CD8-positive, alpha-beta memory T cell (primary cell): Measurements from ENCODE around the gene DHTKD1. TPM values are rescaled to one million over a fixed set of nuclear protein-coding genes. Genes with fewer than 3 reads are reported as not detected.

Source experiments
- CTCF ChIA-PET: fragments of 350-600 bp; sonication (Branson Sonifier 250); formaldehyde crosslinking; loops from one replicate; lab custom pipeline; 2021; ENCODE audit warnings: antibody characterized with exemption; lab: Charles Lee
- POLR2A ChIA-PET: fragments of 350-600 bp; sonication (Branson Sonifier 250); formaldehyde crosslinking; loops from one replicate; lab custom pipeline; 2021; ENCODE audit warnings: antibody characterized with exemption; lab: Charles Lee
- DNase-seq, 5 donors: peaks; one replicate each; pipeline versions ENCODE4 v3.0.0 to v3.0.0-alpha.2; 2020 to 2022; ENCODE audit warnings: mixed read lengths in 1 of 5
- H3K27ac ChIP-seq: one replicate; pipeline ENCODE4 v1.7.0; 2013; ENCODE audit warnings: low read depth, mild to moderate bottlenecking, low read length, moderate library complexity
- H3K27me3 ChIP-seq: 2 replicates; pipeline ENCODE4 v1.7.0; 2013; ENCODE audit warnings: low read length, mild to moderate bottlenecking; ENCODE audit not compliant: insufficient read depth, poor library complexity, severe bottlenecking
- H3K36me3 ChIP-seq: 2 replicates; pipeline ENCODE4 v1.7.0; 2013; ENCODE audit warnings: mild to moderate bottlenecking, low read length, moderate library complexity; ENCODE audit not compliant: insufficient read depth
- H3K4me1 ChIP-seq: 2 replicates; pipeline ENCODE4 v1.7.0; 2013; ENCODE audit warnings: mild to moderate bottlenecking, low read length, moderate library complexity; ENCODE audit not compliant: insufficient read depth
- H3K4me3 ChIP-seq: 2 replicates; pipeline ENCODE4 v1.7.0; 2013; ENCODE audit warnings: mild to moderate bottlenecking, low read length
- H3K9me3 ChIP-seq: 2 replicates; pipeline ENCODE4 v1.7.0; 2013; ENCODE audit warnings: mild to moderate bottlenecking, low read length
- H3K27ac Mint-ChIP-seq, 8 donors: one replicate each; pipeline ENCODE4 v1.8.0; 2020 to 2021; ENCODE audit warnings: mixed read lengths in 8 of 8, mild to moderate bottlenecking in 6 of 8, inconsistent platforms in 3 of 8, moderate library complexity in 3 of 8
- H3K27me3 Mint-ChIP-seq, 2 donors: one replicate each; pipeline ENCODE4 v1.8.0; 2020 to 2021; ENCODE audit warnings: mixed read lengths in 2 of 2, mild to moderate bottlenecking in 1 of 2, moderate library complexity in 1 of 2
- H3K36me3 Mint-ChIP-seq, 3 donors: one replicate each; pipeline ENCODE4 v1.8.0; 2020 to 2021; ENCODE audit warnings: mixed read lengths in 3 of 3, inconsistent platforms in 1 of 3, mild to moderate bottlenecking in 1 of 3
- H3K4me1 Mint-ChIP-seq, 3 donors: one replicate each; pipeline ENCODE4 v1.8.0; 2020 to 2021; ENCODE audit warnings: mixed read lengths in 3 of 3, inconsistent platforms in 1 of 3, mild to moderate bottlenecking in 1 of 3
- H3K4me3 Mint-ChIP-seq, 7 donors: one replicate each; pipeline ENCODE4 v1.8.0; 2020 to 2021; ENCODE audit warnings: mixed read lengths in 7 of 7, mild to moderate bottlenecking in 6 of 7, moderate library complexity in 4 of 7, inconsistent platforms in 2 of 7
- H3K9me3 Mint-ChIP-seq, 5 donors: one replicate each; pipeline ENCODE4 v1.8.0; 2020 to 2022; ENCODE audit warnings: mixed read lengths in 5 of 5, mild to moderate bottlenecking in 3 of 5, moderate library complexity in 2 of 5, inconsistent platforms in 1 of 5
- polyA plus RNA-seq: library from polyadenylated mRNA; unstranded; fragments of 300-500 nt; fragmentation: Illumina TruSeq; gene quantifications from one replicate; pipeline ENCODE4 v1.2.3, GENCODE V29; 2021
- total RNA-seq, 2 experiments: library from RNA; stranded (reverse); gene quantifications; one replicate each; pipeline ENCODE4 v1.2.3, GENCODE V29; 2021

DHTKD1 gene
- total and polyA plus RNA-seq, 3 experiments from 2014 or later, result 9.2 to 13.9 (median 11.1) TPM

GRCh38 chr10:12097791-12098190 is 29.0 kb downstream of the DHTKD1 start:
- Mint-ChIP-seq H3K27ac (no peak overlapping the region), H3K36me3 (peaks cover 16 to 67% (median 22%) of the 10 kb centered on the region in 3 donors), H3K4me1 (no peaks in the 10 kb centered on the region), H3K27me3 (no peaks in the 10 kb centered on the region), H3K9me3 (no peaks in the 10 kb centered on the region), H3K4me3 (no peak overlapping the region)
- Histone ChIP-seq H3K27me3 (no peaks in the 10 kb centered on the region), H3K36me3 (peaks cover 11% of the 10 kb centered on the region), H3K4me3 (no peak overlapping the region), H3K27ac (no peak overlapping the region), H3K4me1 (no peaks in the 10 kb centered on the region), H3K9me3 (no peaks in the 10 kb centered on the region)
- DNase-seq, result no peak
- ChIA-PET POLR2A (no interaction called here), CTCF (interaction anchor here (0.6 kb wide), 1 partner anchor 476 kb away, joined by 4 read pairs; no protein-coding TSS in a partner anchor)

DNA sequence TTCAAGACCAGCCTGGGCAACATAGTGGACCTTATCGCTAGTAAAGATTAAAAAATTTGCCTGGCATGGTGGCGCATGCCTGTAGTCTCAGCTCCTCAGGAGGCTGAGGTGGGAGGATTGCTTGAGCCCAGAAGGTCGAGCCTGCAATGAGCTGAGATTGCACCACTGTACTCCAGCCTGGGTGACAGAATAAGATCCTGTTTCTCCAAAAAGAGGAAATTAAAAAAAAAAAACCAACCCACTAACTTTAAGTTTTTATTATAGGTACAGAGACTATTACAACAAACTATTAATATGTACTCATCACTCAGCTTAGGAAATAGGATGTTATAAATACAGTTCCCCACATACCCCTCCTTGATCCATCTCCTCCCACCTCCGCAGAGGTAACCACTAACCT is 30.2 kb downstream of the DHTKD1 start:
- no peaks in the 10 kb centered on the region for H3K27me3 Mint-ChIP-seq
- POLR2A ChIA-PET, result no interaction called here
- CTCF ChIA-PET, result no interaction called here
- H3K27ac Mint-ChIP-seq, result no peak overlapping the region
- no peak overlapping the region for H3K4me3 Mint-ChIP-seq
- Histone ChIP-seq H3K4me3 (no peak overlapping the region), H3K9me3 (no peaks in the 10 kb centered on the region), H3K4me1 (no peaks in the 10 kb centered on the region), H3K27me3 (no peaks in the 10 kb centered on the region), H3K27ac (no peak overlapping the region), H3K36me3 (peaks cover 11% of the 10 kb centered on the region)
- peaks cover 23 to 64% (median 25%) of the 10 kb centered on the region in 3 donors for H3K36me3 Mint-ChIP-seq
- no peaks in the 10 kb centered on the region for H3K4me1 Mint-ChIP-seq
- DNase-seq, result no peak
- H3K9me3 Mint-ChIP-seq, result no peaks in the 10 kb centered on the region

GRCh38 chr10:12103802-12104201 is 35.0 kb downstream of the DHTKD1 start:
- no peak overlapping the region for H3K4me3 ChIP-seq
- peaks cover 17% of the 10 kb centered on the region for H3K36me3 ChIP-seq
- H3K4me1 ChIP-seq, result no peaks in the 10 kb centered on the region
- Mint-ChIP-seq H3K36me3 (peaks cover 18 to 78% (median 31%) of the 10 kb centered on the region in 3 donors), H3K9me3 (no peaks in the 10 kb centered on the region), H3K4me1 (no peaks in the 10 kb centered on the region), H3K27ac (peak overlapping the region in 2 of 8 donors; percentile 66 to 70), H3K4me3 (no peak overlapping the region), H3K27me3 (no peaks in the 10 kb centered on the region)
- H3K27me3 ChIP-seq, result no peaks in the 10 kb centered on the region
- DNase-seq, result no peak
- ChIA-PET POLR2A (no interaction called here), CTCF (no interaction called here)
- H3K9me3 ChIP-seq, result no peaks in the 10 kb centered on the region
- no peak overlapping the region for H3K27ac ChIP-seq

DNA sequence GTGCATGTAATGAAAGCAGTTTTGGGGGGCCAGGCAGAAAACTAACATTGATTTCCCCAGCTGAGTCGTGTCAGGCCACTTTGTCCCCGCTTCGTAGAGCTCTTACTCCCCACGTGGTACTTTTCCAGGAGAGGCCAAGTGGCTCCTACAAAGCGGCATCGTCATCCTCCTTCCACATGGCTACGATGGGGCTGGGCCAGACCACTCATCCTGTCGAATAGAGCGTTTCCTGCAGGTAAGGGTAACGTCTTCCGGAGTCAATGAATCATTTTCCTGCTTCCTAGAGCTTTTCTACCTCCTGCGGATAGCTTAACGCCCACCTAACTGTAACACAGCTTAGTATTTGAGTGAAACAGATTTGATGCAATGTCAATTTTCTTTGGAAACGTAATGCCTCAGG is 39.0 kb downstream of the DHTKD1 start:
- peaks cover 3 to 7% (median 3%) of the 10 kb centered on the region in 3 donors for H3K4me1 Mint-ChIP-seq
- CTCF ChIA-PET, result no interaction called here
- H3K9me3 Mint-ChIP-seq, result no peaks in the 10 kb centered on the region
- Histone ChIP-seq H3K9me3 (no peaks in the 10 kb centered on the region), H3K27me3 (no peaks in the 10 kb centered on the region), H3K36me3 (peaks cover 10% of the 10 kb centered on the region), H3K27ac (no peak overlapping the region), H3K4me1 (no peaks in the 10 kb centered on the region), H3K4me3 (no peak overlapping the region)
- H3K27ac Mint-ChIP-seq, result no peak overlapping the region
- no peak overlapping the region for H3K4me3 Mint-ChIP-seq
- peaks cover 11 to 72% (median 29%) of the 10 kb centered on the region in 3 donors for H3K36me3 Mint-ChIP-seq
- no peaks in the 10 kb centered on the region for H3K27me3 Mint-ChIP-seq
- no peak for DNase-seq
- POLR2A ChIA-PET, result no interaction called here

GRCh38 chr10:12109286-12109685 is 40.5 kb downstream of the DHTKD1 start:
- peaks cover 3 to 68% (median 22%) of the 10 kb centered on the region in 3 donors for H3K36me3 Mint-ChIP-seq

GRCh38 chr10:12111528-12111927 is 42.8 kb downstream of the DHTKD1 start:
- H3K27me3 Mint-ChIP-seq, result no peaks in the 10 kb centered on the region
- ChIA-PET POLR2A (interaction anchor here (0.7 kb wide), 1 partner anchor 43 kb away, joined by 3 read pairs; the partner anchor contains the start of gene DHTKD1), CTCF (no interaction called here)
- H3K9me3 Mint-ChIP-seq, result no peaks in the 10 kb centered on the region
- peaks cover 3 to 59% (median 11%) of the 10 kb centered on the region in 3 donors for H3K36me3 Mint-ChIP-seq
- no peak for DNase-seq
- Histone ChIP-seq H3K27ac (no peak overlapping the region), H3K27me3 (no peaks in the 10 kb centered on the region), H3K4me3 (no peak overlapping the region), H3K4me1 (no peaks in the 10 kb centered on the region), H3K36me3 (peaks cover 10% of the 10 kb centered on the region), H3K9me3 (no peaks in the 10 kb centered on the region)
- no peak overlapping the region for H3K4me3 Mint-ChIP-seq
- H3K27ac Mint-ChIP-seq, result peak overlapping the region in 4 of 8 donors; percentile 4 to 76 (median 20)
- H3K4me1 Mint-ChIP-seq, result peaks cover 4 to 21% (median 6%) of the 10 kb centered on the region in 3 donors

More at GRCh38 chr10:12109286-12109685, 40.5 kb downstream of the DHTKD1 start:
- H3K27me3 ChIP-seq, result no peaks in the 10 kb centered on the region
- POLR2A ChIA-PET, result no interaction called here
- H3K4me3 ChIP-seq, result no peak overlapping the region
- peaks cover 10% of the 10 kb centered on the region for H3K36me3 ChIP-seq
- no peak overlapping the region for H3K27ac ChIP-seq
- H3K27ac Mint-ChIP-seq, result no peak overlapping the region
- no peaks in the 10 kb centered on the region for H3K9me3 Mint-ChIP-seq
- CTCF ChIA-PET, result no interaction called here
- peaks cover 4 to 11% (median 6%) of the 10 kb centered on the region in 3 donors for H3K4me1 Mint-ChIP-seq
- H3K9me3 ChIP-seq, result no peaks in the 10 kb centered on the region
- no peaks in the 10 kb centered on the region for H3K27me3 Mint-ChIP-seq
- DNase-seq, result no peak
- no peaks in the 10 kb centered on the region for H3K4me1 ChIP-seq
- no peak overlapping the region for H3K4me3 Mint-ChIP-seq

DNA sequence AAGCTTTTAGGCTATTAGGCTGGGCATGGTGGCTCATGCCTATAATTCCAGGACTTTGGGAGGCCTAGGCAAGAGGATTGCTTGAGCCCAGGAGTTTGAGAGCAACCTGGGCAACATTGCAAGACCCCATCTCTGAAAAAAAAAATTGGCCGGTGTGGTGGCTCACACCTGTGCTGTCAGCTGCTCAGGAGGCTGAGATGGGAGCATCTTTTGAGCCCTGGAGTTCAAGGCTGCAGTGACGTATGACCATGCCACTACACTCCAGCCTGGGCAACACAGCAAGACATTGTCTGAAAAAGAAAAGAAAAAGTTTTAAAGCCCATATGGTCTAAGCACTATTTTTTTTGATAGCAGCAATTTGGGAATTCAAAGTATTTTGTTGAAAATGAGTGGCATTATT is 44.9 kb downstream of the DHTKD1 start:
- no peak for DNase-seq
- Mint-ChIP-seq H3K36me3 (peaks cover 3 to 53% (median 13%) of the 10 kb centered on the region in 3 donors), H3K9me3 (no peaks in the 10 kb centered on the region), H3K27ac (no peak overlapping the region), H3K27me3 (no peaks in the 10 kb centered on the region), H3K4me1 (peaks cover 4 to 21% (median 6%) of the 10 kb centered on the region in 3 donors), H3K4me3 (no peak overlapping the region)
- no peak overlapping the region for H3K27ac ChIP-seq
- H3K36me3 ChIP-seq, result peaks cover 6% of the 10 kb centered on the region
- POLR2A ChIA-PET, result no interaction called here
- H3K4me3 ChIP-seq, result no peak overlapping the region
- no peaks in the 10 kb centered on the region for H3K9me3 ChIP-seq
- H3K27me3 ChIP-seq, result no peaks in the 10 kb centered on the region
- CTCF ChIA-PET, result no interaction called here
- no peaks in the 10 kb centered on the region for H3K4me1 ChIP-seq

- Histone ChIP-seq H3K27ac (no peak overlapping the region), H3K4me1 (no peaks in the 10 kb centered on the region), H3K9me3 (no peaks in the 10 kb centered on the region), H3K4me3 (no peak overlapping the region), H3K27me3 (no peaks in the 10 kb centered on the region), H3K36me3 (peaks cover 13% of the 10 kb centered on the region)
- no peak for DNase-seq
- Mint-ChIP-seq H3K4me3 (no peak overlapping the region), H3K36me3 (peaks cover 7 to 48% (median 17%) of the 10 kb centered on the region in 3 donors), H3K9me3 (no peaks in the 10 kb centered on the region), H3K27me3 (no peaks in the 10 kb centered on the region), H3K4me1 (peaks cover 8 to 17% (median 16%) of the 10 kb centered on the region in 3 donors), H3K27ac (peak overlapping the region in 5 of 8 donors; percentile 14 to 89 (median 79))
- CTCF ChIA-PET, result no interaction called here
- POLR2A ChIA-PET, result no interaction called here
These were observed 52.9 kb downstream of the DHTKD1 start for GRCh38 chr10:12121673-12122072.
